ENCODE data around the gene HMGB2. TPM values are rescaled to one million over a fixed set of nuclear protein-coding genes. Genes with fewer than 3 reads are reported as not detected.
A peak's percentile ranks its signal among the peaks of the same experiment; 100 is the strongest.

HMGB2 gene
- total RNA-seq, 1 donor from 2014 or later = 98.4 TPM

DNA sequence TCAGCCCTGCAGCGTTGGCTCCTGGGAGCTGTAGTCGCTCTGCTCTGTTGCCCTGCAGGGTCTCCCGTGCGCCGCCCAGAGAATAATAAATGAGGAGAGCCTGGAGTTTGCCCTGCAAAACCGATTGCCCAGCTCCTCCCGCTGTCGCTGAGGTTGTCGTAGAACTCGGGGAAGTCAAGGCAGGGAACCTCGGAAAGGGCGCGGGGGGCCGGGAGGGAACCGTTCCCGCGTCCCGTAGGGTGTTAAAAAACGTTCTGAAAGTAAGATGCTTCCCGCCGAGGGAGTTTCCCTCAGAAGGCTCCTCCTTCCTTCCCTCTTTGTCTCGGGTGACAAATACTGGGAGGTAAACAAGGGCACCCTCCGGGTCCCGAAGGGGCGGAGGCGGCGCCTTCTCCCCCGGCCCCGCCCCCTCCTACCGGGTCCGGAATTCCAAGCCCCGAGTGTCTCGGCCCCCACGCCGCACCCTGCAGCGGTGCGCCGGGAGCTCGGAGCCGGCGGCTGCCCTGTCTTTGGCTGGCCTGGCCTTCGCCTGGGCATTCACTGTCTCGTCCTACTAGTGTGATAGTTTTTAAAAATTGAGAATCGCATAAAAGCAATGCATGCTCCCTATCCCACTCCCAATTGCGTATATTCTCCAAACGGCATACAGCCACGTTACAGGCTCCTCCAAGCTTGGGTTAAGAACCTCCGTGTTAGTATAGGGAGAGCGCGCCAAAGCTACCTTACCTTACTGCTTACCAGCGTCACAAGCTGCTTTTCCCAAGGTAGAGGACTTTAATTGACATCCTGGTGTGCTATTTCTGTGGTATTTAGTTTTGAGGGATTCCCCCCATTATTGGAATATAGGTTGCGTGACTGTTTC lies 964 bp upstream of the HMGB2 start:
- TF ChIP-seq, protein P1, sequence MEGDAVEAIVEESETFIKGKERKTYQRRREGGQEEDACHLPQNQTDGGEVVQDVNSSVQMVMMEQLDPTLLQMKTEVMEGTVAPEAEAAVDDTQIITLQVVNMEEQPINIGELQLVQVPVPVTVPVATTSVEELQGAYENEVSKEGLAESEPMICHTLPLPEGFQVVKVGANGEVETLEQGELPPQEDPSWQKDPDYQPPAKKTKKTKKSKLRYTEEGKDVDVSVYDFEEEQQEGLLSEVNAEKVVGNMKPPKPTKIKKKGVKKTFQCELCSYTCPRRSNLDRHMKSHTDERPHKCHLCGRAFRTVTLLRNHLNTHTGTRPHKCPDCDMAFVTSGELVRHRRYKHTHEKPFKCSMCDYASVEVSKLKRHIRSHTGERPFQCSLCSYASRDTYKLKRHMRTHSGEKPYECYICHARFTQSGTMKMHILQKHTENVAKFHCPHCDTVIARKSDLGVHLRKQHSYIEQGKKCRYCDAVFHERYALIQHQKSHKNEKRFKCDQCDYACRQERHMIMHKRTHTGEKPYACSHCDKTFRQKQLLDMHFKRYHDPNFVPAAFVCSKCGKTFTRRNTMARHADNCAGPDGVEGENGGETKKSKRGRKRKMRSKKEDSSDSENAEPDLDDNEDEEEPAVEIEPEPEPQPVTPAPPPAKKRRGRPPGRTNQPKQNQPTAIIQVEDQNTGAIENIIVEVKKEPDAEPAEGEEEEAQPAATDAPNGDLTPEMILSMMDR (IDR thresholded peaks at IDR 0.05; ENCODE audit: unreplicated experiment) = no peak
- Mint-ChIP-seq H3K4me1 (peaks cover 26% of the 10 kb centered on the region), H3K4me3 (peak overlapping the region; percentile 98), H3K27me3 (ENCODE audit: low read depth) (no peaks in the 10 kb centered on the region), H3K36me3 (peaks cover 6% of the 10 kb centered on the region), H3K27ac (peak overlapping the region; percentile 99), H3K9me3 (no peaks in the 10 kb centered on the region)
- peak; percentile 41 to 73 for DNase-seq (ENCODE audit: low spot score in 2 of 2, unreplicated experiment in 2 of 2)

DNA sequence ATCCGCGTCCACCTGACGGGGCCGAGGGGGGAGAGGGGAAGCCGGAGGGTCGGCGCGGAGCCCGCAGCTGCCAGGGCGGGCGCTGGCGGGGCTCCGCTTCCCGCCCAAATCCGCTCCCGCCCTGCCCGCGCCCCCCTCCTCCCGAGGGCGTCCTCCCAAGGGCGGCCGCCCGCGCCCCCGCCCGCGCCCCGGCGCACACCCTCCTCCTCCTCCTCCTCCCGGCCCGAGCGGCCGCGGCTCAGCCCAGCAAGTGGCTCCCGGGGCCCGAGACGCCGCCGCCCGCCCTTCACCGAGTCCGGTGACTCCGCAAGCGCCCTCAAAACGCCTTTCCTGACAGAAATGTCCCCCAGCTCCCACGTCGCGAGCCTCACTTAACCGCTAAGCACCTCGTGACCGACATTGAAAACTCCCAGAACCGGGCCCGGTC lies 487 bp downstream of the HMGB2 start:
- DNase-seq (ENCODE audit: low spot score in 2 of 2, unreplicated experiment in 2 of 2) = peak; percentile 36 to 67
- peak overlapping the region; percentile 98 for H3K4me3 Mint-ChIP-seq

DNA sequence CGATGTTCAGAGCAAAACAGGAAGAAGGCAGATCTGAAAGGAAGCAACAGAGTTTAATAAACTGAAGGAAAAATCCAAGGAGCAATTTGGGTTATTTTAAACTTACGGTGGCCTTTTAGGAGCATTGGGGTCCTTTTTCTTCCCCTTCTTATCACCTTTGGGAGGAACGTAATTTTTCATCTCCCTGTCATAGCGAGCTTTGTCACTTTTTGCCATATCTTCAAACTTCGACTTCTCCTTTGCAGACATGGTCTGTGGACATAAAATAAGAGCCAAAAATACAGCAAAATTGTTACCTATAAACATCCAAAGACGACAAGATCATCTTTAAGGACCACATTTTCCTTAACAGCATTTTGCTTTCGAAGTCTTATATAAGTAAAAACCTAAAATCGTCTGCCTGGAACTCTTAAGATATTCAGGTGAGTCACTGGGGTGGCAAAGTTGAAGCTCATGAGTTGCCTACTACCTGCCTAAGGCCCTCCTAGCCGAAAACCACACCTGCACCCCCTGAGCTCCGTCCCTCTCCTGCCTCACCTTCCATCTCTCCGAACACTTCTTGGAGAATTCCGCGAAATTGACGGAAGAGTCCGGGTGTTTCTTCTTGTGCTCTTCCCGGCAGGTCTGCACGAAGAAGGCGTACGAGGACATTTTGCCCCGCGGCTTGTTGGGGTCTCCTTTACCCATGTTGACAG lies 1.0 kb downstream of the HMGB2 start:
- peaks cover 10% of the 10 kb centered on the region for H3K36me3 Mint-ChIP-seq
- no peaks in the 10 kb centered on the region for H3K9me3 Mint-ChIP-seq
- peak overlapping the region; percentile 85 for H3K27ac Mint-ChIP-seq
- H3K4me1 Mint-ChIP-seq = peaks cover 26% of the 10 kb centered on the region
- peak overlapping the region; percentile 92 for H3K4me3 Mint-ChIP-seq
- H3K27me3 Mint-ChIP-seq (ENCODE audit: low read depth) = no peaks in the 10 kb centered on the region
- TF ChIP-seq, protein P1 (IDR thresholded peaks at IDR 0.05; ENCODE audit: unreplicated experiment) = no peak
- no peak for DNase-seq (ENCODE audit: low spot score in 2 of 2, unreplicated experiment in 2 of 2)

More for the DNA sequence above, 487 bp downstream of the HMGB2 start:
- TF ChIP-seq, protein P1 (IDR thresholded peaks at IDR 0.05; ENCODE audit: unreplicated experiment) = no peak
- H3K27ac Mint-ChIP-seq = peak overlapping the region; percentile 99
- peaks cover 26% of the 10 kb centered on the region for H3K4me1 Mint-ChIP-seq
- no peaks in the 10 kb centered on the region for H3K9me3 Mint-ChIP-seq
- peaks cover 10% of the 10 kb centered on the region for H3K36me3 Mint-ChIP-seq
- H3K27me3 Mint-ChIP-seq (ENCODE audit: low read depth) = no peaks in the 10 kb centered on the region

DNA sequence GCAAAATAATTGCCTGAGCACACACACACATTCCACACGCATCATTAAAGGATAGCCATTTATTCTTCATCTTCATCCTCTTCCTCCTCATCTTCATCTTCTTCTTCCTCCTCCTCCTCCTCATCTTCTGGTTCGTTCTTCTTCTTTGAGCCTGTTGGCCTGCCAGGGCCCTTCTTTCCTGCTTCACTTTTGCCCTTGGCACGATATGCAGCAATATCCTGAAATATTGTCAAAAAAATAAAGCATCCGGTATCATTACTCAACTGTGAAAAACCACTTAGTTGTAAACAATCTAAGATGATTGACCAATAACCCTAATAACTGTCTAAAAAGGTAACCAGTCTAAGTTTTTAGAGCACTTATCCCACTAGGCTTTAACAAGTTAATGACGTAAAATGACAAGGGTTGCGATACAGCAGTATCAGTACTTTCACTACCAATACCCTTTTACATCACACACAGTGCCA lies 2.1 kb downstream of the HMGB2 start:
- TF ChIP-seq, protein P1 (IDR thresholded peaks at IDR 0.05; ENCODE audit: unreplicated experiment) = no peak
- Mint-ChIP-seq H3K27ac (no peak overlapping the region), H3K4me3 (peak overlapping the region; percentile 92), H3K9me3 (no peaks in the 10 kb centered on the region), H3K4me1 (peaks cover 26% of the 10 kb centered on the region), H3K36me3 (peaks cover 12% of the 10 kb centered on the region), H3K27me3 (ENCODE audit: low read depth) (no peaks in the 10 kb centered on the region)
- no peak for DNase-seq (ENCODE audit: low spot score in 2 of 2, unreplicated experiment in 2 of 2)

DNA sequence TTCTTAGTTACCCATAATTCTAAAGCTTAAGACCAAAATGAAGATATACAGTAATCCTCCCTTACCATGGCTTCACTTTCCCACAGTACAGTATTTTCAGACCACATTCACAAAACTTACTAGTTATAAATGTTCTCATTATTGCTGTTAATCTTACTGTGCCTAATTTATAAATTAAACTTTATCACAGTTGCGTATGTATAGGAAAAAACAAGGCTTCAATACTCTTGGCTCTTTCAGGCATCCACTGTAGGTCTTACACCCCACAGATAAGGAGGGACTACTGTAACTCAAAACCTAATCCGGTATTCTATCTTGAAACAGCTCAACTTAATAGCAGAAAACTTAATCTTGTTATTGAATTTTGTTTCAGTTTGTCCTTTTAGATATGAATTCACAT lies 3.6 kb downstream of the HMGB2 start:
- peaks cover 19% of the 10 kb centered on the region for H3K4me1 Mint-ChIP-seq
- no peak for DNase-seq (ENCODE audit: low spot score in 2 of 2, unreplicated experiment in 2 of 2)
- H3K36me3 Mint-ChIP-seq = peaks cover 18% of the 10 kb centered on the region
- H3K9me3 Mint-ChIP-seq = no peaks in the 10 kb centered on the region
- no peak overlapping the region for H3K4me3 Mint-ChIP-seq
- peak overlapping the region; percentile 61 for H3K27ac Mint-ChIP-seq
- TF ChIP-seq, protein P1 (IDR thresholded peaks at IDR 0.05; ENCODE audit: unreplicated experiment) = no peak
- H3K27me3 Mint-ChIP-seq (ENCODE audit: low read depth) = no peaks in the 10 kb centered on the region

Measured in mesothelial cell of epicardium (in vitro differentiated cells).